HG03457 (cell line): Measurements from ENCODE around the gene PCYOX1L.

Experiments used
- ATAC-seq: cut with Tn5 transposase; IDR thresholded peaks from one replicate; pipeline ENCODE4 v1.9.1; 2021; ENCODE audit warnings: moderate number of reproducible peaks; ENCODE audit not compliant: unreplicated experiment

Gene PCYOX1L

DNA sequence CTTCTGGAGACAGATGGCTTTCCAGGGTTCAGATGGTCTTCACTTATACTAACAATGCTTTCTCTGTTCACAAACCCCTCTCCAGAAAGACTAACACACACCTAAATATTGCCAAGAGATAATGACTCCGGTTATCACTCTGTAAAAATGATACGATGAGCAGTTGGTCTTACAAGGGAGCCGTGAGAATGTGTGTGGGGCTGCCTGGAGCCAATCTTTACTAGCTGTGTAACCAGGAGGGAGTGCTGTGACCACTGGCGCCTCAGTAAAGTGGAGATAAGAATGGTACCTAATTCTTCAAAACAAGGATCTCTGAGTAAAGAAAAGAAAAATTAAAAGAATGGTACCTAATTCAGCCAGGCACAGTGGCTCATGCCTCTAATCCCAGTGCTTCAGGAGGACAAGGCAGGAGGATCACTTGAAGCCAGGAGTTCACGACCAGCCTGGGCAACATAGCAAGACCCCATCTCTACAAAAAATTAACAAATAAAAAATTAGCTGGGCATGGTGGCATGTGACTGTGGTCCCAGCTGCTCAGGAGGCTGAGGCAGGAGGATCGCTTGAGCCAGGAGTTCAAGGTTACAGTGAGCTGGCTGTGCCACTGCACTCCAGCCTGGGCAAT is 61.2 kb downstream of the PCYOX1L start:
- no peak for ATAC-seq
